ENCODE measurements around the gene NOTCH2.
"Not testable (repeated sequence)": the region's sequence is repeated elsewhere in the genome, so short reads cannot be mapped to it uniquely, and the experiment has no call there.

DNA sequence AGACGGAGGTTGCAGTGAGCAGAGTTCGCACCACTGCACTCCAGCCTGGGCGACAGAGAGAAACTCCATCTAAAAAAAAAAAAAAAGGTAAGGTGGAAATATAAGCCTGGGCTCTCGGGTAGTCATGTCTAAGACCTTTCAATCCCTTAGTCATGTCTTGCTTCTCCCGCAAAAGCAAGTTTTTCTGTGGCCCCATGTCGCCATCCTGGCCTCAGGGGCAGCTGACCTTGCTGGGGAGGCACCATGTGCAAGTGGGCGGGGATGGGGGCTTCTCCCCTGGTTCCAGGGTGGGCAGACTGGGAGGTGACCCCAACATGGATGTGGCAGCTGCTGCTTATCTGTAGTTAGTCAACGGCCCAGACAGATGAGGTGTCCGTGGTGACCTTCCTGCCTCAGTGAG is 40.2 kb upstream of the NOTCH2 start:
- TF ChIP-seq, protein P1, sequence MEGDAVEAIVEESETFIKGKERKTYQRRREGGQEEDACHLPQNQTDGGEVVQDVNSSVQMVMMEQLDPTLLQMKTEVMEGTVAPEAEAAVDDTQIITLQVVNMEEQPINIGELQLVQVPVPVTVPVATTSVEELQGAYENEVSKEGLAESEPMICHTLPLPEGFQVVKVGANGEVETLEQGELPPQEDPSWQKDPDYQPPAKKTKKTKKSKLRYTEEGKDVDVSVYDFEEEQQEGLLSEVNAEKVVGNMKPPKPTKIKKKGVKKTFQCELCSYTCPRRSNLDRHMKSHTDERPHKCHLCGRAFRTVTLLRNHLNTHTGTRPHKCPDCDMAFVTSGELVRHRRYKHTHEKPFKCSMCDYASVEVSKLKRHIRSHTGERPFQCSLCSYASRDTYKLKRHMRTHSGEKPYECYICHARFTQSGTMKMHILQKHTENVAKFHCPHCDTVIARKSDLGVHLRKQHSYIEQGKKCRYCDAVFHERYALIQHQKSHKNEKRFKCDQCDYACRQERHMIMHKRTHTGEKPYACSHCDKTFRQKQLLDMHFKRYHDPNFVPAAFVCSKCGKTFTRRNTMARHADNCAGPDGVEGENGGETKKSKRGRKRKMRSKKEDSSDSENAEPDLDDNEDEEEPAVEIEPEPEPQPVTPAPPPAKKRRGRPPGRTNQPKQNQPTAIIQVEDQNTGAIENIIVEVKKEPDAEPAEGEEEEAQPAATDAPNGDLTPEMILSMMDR (IDR thresholded peaks at IDR 0.05), result not testable (repeated sequence)
- TF ChIP-seq POLR2A (IDR thresholded peaks at IDR 0.05), result not testable (repeated sequence)

Measured in esophagus squamous epithelium (tissue), 4 donors.